HepG2 (cell line): ENCODE data around the gene EIF3B. TPM values are rescaled to one million over a fixed set of nuclear protein-coding genes. Genes with fewer than 3 reads are reported as not detected.

Source experiments
- BRF2 ChIP-seq: sonication (generic); formaldehyde crosslinking; IDR thresholded peaks from 2 replicates; pipeline ENCODE4 v1.8.1; 2022; ENCODE audit warnings: mild to moderate bottlenecking, missing genetic modification reagents
- HOMEZ ChIP-seq: IDR thresholded peaks from 2 replicates; pipeline ENCODE4 v1.6.1; 2016; ENCODE audit warnings: low read depth
- MAX ChIP-seq: IDR thresholded peaks from 2 replicates; pipeline ENCODE4 v1.6.1; 2012; ENCODE audit warnings: inconsistent platforms
- POGZ ChIP-seq: sonication (generic); formaldehyde crosslinking; IDR thresholded peaks from 2 replicates; pipeline ENCODE4 v1.4.0; 2020; ENCODE audit warnings: mild to moderate bottlenecking, missing genetic modification reagents
- POLR2AphosphoS5 ChIP-seq: IDR thresholded peaks from 2 replicates; pipeline ENCODE4 v1.6.1; 2012; ENCODE audit warnings: low read depth, low read length
- SMYD3 ChIP-seq: sonication (generic); formaldehyde crosslinking; IDR thresholded peaks from 2 replicates; pipeline ENCODE4 v1.8.1; 2023; ENCODE audit warnings: mild to moderate bottlenecking, missing genetic modification reagents
- TBX2 ChIP-seq: sonication (generic); formaldehyde crosslinking; IDR thresholded peaks from 2 replicates; pipeline ENCODE4 v1.5.0; 2020; ENCODE audit warnings: missing genetic modification reagents, mild to moderate bottlenecking, borderline replicate concordance
- THAP8 ChIP-seq: sonication (generic); formaldehyde crosslinking; IDR thresholded peaks from 2 replicates; pipeline ENCODE4 v1.5.1; 2020; ENCODE audit warnings: missing genetic modification reagents, mild to moderate bottlenecking, borderline replicate concordance
- ZNF326 ChIP-seq: sonication (generic); formaldehyde crosslinking; IDR thresholded peaks from 2 replicates; pipeline ENCODE4 v1.4.0; 2020; ENCODE audit warnings: missing genetic modification reagents, borderline replicate concordance
- ZNF563 ChIP-seq: sonication (generic); formaldehyde crosslinking; IDR thresholded peaks from 2 replicates; pipeline ENCODE4 v1.8.0; 2022; ENCODE audit warnings: mild to moderate bottlenecking, moderate library complexity, missing genetic modification reagents
- ZNF703 ChIP-seq: sonication (generic); formaldehyde crosslinking; IDR thresholded peaks from 2 replicates; pipeline ENCODE4 v1.5.1; 2020; ENCODE audit warnings: missing genetic modification reagents, mild to moderate bottlenecking, moderate library complexity, borderline replicate concordance
- ZSCAN31 ChIP-seq: sonication (generic); formaldehyde crosslinking; IDR thresholded peaks from 2 replicates; pipeline ENCODE4 v1.5.0; 2020; ENCODE audit warnings: low read depth, mild to moderate bottlenecking, missing genetic modification reagents
- polyA plus RNA-seq, 8 experiments: library from polyadenylated mRNA; depleted of rRNA in 3 of 8; stranded (reverse) in 7 of 8; unstranded in 1 of 8; fragments of >200 nt; fragmentation: Illumina TruSeq in 4 of 8; extraction: Trizol in 4 of 8; gene quantifications; 2 replicates each; pipeline versions ENCODE4 v1.2.1 to v1.2.3, GENCODE V29; 2011 to 2016; ENCODE audit warnings: low read depth in 4 of 8, missing spikeins in 1 of 8, mixed read lengths in 1 of 8; ENCODE audit not compliant: insufficient read depth in 1 of 8
- total RNA-seq, 5 experiments: library from RNA; depleted of rRNA; stranded (reverse); fragments of >200 nt; fragmentation: Illumina TruSeq; extraction: Trizol; gene quantifications; 2 replicates each; pipeline ENCODE4 v1.2.3, GENCODE V29; 2016; ENCODE audit warnings: low read depth in 1 of 5

Gene EIF3B
- total and polyA plus RNA-seq, 2 of the 13 experiments (the other 11 are each of a cell fraction or from before 2014, with no cell fraction given): 92.2 to 241 TPM

DNA sequence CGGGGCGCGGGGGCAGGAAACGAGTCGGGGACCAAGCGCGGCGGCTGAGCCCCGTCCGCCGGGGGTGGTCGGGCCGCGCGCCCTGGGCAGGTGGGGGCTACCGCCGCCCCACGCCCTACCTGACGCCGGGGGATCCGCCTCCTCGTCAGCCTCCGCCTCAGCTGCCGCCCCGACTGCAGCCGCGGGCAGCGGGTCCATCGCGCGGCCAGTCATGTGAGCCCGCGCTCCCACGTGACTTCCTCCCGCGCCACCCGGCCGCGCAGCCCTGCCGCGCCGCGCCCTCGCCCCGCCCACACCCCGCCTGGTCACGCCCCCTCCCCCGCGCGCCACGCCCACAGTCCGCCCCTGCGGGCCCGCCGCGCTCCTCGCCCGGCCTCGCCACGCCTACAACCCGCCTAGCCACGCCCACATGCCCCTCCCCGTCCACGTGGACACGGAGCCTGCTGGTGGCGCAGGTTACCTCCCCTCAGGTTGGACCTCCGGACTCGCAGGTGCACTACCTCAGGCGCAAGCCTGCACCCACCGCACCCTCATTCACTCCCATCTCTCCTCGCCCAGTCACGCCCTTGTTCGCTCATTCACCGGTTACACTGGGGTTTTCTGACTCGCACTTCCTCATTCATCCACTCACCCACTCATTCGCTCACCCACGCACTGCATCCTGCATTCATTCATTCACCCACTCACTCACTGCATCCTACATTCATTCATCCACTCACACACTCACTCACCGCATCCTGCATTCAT, 40.2 kb upstream of the EIF3B start, which contains the start of gene SNX8 (continued):
- no peak for TF ChIP-seq POGZ
- peak; percentile 93 for TF ChIP-seq MAX
- TF ChIP-seq ZNF703 (CRISPR knock-in tag): no peak
- peak; percentile 36; the same call in 1 of the 2 replicates for TF ChIP-seq ZNF563 (CRISPR knock-in tag)
- peak; percentile 26; the same call in 1 of the 2 replicates for TF ChIP-seq TBX2
- TF ChIP-seq THAP8 (CRISPR knock-in tag): no peak
- 0 out of 2 replicates have a peak, but pooled peaks have one; percentile 62 for TF ChIP-seq ZSCAN31 (CRISPR knock-in tag)
- TF ChIP-seq HOMEZ (CRISPR knock-in tag): no peak
- no peak for TF ChIP-seq SMYD3 (CRISPR knock-in tag)
- TF ChIP-seq BRF2 (CRISPR knock-in tag): no peak
- no peak for TF ChIP-seq ZNF326 (CRISPR knock-in tag)
- peak; percentile 52 for TF ChIP-seq POLR2AphosphoS5
